GM12878 (cell line): Measurements from ENCODE around the gene DNMT3A. TPM values are rescaled to one million over a fixed set of nuclear protein-coding genes. Genes with fewer than 3 reads are reported as not detected.

ENCODE experiments used
- CTCF ChIP-seq, 3 experiments: IDR thresholded peaks in 2 of 3; conservative IDR thresholded peaks in 1 of 3; 2 replicates each; pipeline ENCODE4 v1.5.1; 2011; ENCODE audit warnings: low read depth in 3 of 3, low read length in 3 of 3, mild to moderate bottlenecking in 3 of 3, control low read depth in 2 of 3, moderate library complexity in 2 of 3, inconsistent platforms in 1 of 3, mixed read lengths in 1 of 3; ENCODE audit not compliant: control insufficient read depth in 2 of 3, insufficient read depth in 1 of 3; ENCODE audit errors: extremely low read depth in 1 of 3
- E4F1 ChIP-seq: fragments of 450-650 bp; IDR thresholded peaks from 2 replicates; pipeline ENCODE4 v1.6.1; 2018; ENCODE audit warnings: borderline replicate concordance, mild to moderate bottlenecking; ENCODE audit not compliant: partially characterized antibody
- IKZF2 ChIP-seq, 2 experiments: fragments of 450-650 bp; IDR thresholded peaks; 2 replicates each; pipeline ENCODE4 v1.6.1; 2017; ENCODE audit warnings: mild to moderate bottlenecking in 2 of 2, moderate library complexity in 2 of 2
- JUND ChIP-seq: IDR thresholded peaks from 2 replicates; pipeline ENCODE4 v1.6.1; 2012; ENCODE audit warnings: low read depth, mild to moderate bottlenecking, low read length, improper control_type of control experiment, moderate library complexity
- MEF2A ChIP-seq: IDR thresholded peaks from 2 replicates; pipeline ENCODE4 v1.6.1; 2011; ENCODE audit warnings: low read depth, mild to moderate bottlenecking, low read length, moderate library complexity; ENCODE audit not compliant: insufficient read depth
- PAX5 ChIP-seq: IDR thresholded peaks from 2 replicates; pipeline ENCODE4 v1.6.1; 2011; ENCODE audit warnings: low read depth, low read length, borderline replicate concordance
- PAX8 ChIP-seq: fragments of 450-650 bp; IDR thresholded peaks from 2 replicates; pipeline ENCODE4 v1.6.1; 2017; ENCODE audit warnings: mild to moderate bottlenecking, moderate library complexity
- POLR2A ChIP-seq: IDR thresholded peaks from 2 replicates; pipeline ENCODE4 v1.6.1; 2011; ENCODE audit warnings: low read depth, mild to moderate bottlenecking, low read length
- RB1 ChIP-seq: fragments of 450-650 bp; formaldehyde crosslinking; IDR thresholded peaks from 2 replicates; pipeline ENCODE4 v1.6.1; 2017; ENCODE audit warnings: mild to moderate bottlenecking, borderline replicate concordance
- SIX5 ChIP-seq: IDR thresholded peaks from 2 replicates; pipeline ENCODE4 v1.6.1; 2011; ENCODE audit warnings: mild to moderate bottlenecking, low read depth, low read length, moderate library complexity; ENCODE audit not compliant: severe bottlenecking
- TARDBP ChIP-seq: IDR thresholded peaks from 2 replicates; pipeline ENCODE4 v1.6.1; 2016; ENCODE audit warnings: borderline replicate concordance
- ZBTB11 ChIP-seq: fragments of 450-650 bp; formaldehyde crosslinking; IDR thresholded peaks from 2 replicates; pipeline ENCODE4 v1.5.0; 2022; ENCODE audit warnings: mild to moderate bottlenecking, missing genetic modification characterization
- ZNF687 ChIP-seq: fragments of 450-650 bp; IDR thresholded peaks from 2 replicates; pipeline ENCODE4 v1.6.1; 2017; ENCODE audit warnings: mild to moderate bottlenecking, moderate library complexity
- ZSCAN29 ChIP-seq: fragments of 450-650 bp; IDR thresholded peaks from 2 replicates; pipeline ENCODE4 v1.6.1; 2017; ENCODE audit warnings: mild to moderate bottlenecking, moderate library complexity
- polyA plus RNA-seq, 11 experiments: library from polyadenylated mRNA; depleted of rRNA in 4 of 11; unstranded in 6 of 11; stranded (reverse) in 5 of 11; fragments of >200 nt; fragmentation: Nextera tagmentation in 4 of 11; fragmentation: Illumina TruSeq in 1 of 11; extraction: Ambion mirVana in 4 of 11; extraction: Trizol in 1 of 11; gene quantifications; 1 replicate in 1 of 11; 2 replicates in 10 of 11; pipeline versions ENCODE4 v1.2.1 to v1.2.3, GENCODE V29; 2011 to 2016; ENCODE audit warnings: inconsistent platforms in 2 of 11, missing spikeins in 2 of 11, low read depth in 1 of 11
- total RNA-seq, 4 experiments: library from RNA; depleted of rRNA in 3 of 4; stranded (reverse); fragments of >200 nt in 3 of 4; fragmentation: Illumina TruSeq in 1 of 4; extraction: Trizol in 1 of 4; gene quantifications; 2 replicates each; pipeline versions ENCODE4 v1.2.1 to v1.2.3, GENCODE V29; 2013 to 2021

Gene DNMT3A
- total and polyA plus RNA-seq, 10 of the 15 experiments (the other 5 are each of a cell fraction or from before 2014, with no cell fraction given) = 7.4 to 51.6 (median 17.4) TPM

GRCh38 chr2:25276569-25277465 is 64.9 kb downstream of the DNMT3A start (continued):
- TF ChIP-seq ZNF687 (peak; percentile 72; the same call in 1 of the 2 replicates), PAX8 (no peak), MEF2A (peak; percentile 26; the same call in 1 of the 2 replicates), ZBTB11 (no peak), JUND (no peak), ZSCAN29 (no peak), IKZF2 (IDR thresholded peaks at IDR 0.05) (peak; percentile 19 to 37; a peak in 2 of 4 replicates), TARDBP (0 out of 2 replicates have a peak, but pooled peaks have one; percentile 21), E4F1 (no peak), POLR2A (peak; percentile 54; the same call in 1 of the 2 replicates), SIX5 (no peak), PAX5 (peak; percentile 39; the same call in 1 of the 2 replicates), CTCF (IDR thresholded peaks at IDR 0.05 in 2 of 3, conservative IDR thresholded peaks at IDR 0.05 in 1 of 3; ENCODE audit: control insufficient read depth in 2 of 3, extremely low read depth in 1 of 3, insufficient read depth in 1 of 3, low read depth in 3 of 3, low read length in 3 of 3) (peak; percentile 75 to 89 (median 80)), RB1 (0 out of 2 replicates have a peak, but pooled peaks have one; percentile 51)
